Measurements from ENCODE around the gene UBE3C.

UBE3C gene

GRCh38 chr7:157139810-157140510 lies 1.2 kb downstream of the UBE3C start:
- H3K18ac ChIP-seq (ENCODE audit: low read depth in 1 of 2, low read length in 2 of 2), result peak overlapping the region in 1 of 2 experiments; percentile 94
- H3K23ac ChIP-seq (ENCODE audit: low read length in 2 of 2), result peak overlapping the region; percentile 64 to 90
- peak overlapping the region in 1 of 2 experiments; percentile 15 for H2BK12ac ChIP-seq (ENCODE audit: low read length in 2 of 2)
- no peak overlapping the region for H4K91ac ChIP-seq (ENCODE audit: low read length)
- H3K4me3 ChIP-seq (ENCODE audit: insufficient read depth in 1 of 2, low read depth in 1 of 2, low read length in 2 of 2), result peak overlapping the region; percentile 87 to 95
- DNase-seq, result peak; percentile 28
- H3K4me1 ChIP-seq (ENCODE audit: control insufficient read depth, insufficient read depth, low read depth, low read length), result peaks cover 13% of the 10 kb centered on the region
- H2AFZ ChIP-seq (ENCODE audit: low read depth, low read length), result no peak overlapping the region
- peak overlapping the region; percentile 5 to 91 for H3K4ac ChIP-seq (ENCODE audit: low read depth in 1 of 2, low read length in 2 of 2)
- H4K8ac ChIP-seq (ENCODE audit: low read length), result no peak overlapping the region
- peak overlapping the region in 1 of 2 experiments; percentile 85 for H3K14ac ChIP-seq (ENCODE audit: low read length in 2 of 2)
- no peaks in the 10 kb centered on the region for H3K27me3 ChIP-seq (ENCODE audit: control insufficient read depth in 1 of 2, insufficient read depth in 1 of 2, low read length in 2 of 2)
- H3K79me1 ChIP-seq (replicated peaks; ENCODE audit: low read length, poor library complexity, severe bottlenecking), result no peaks in the 10 kb centered on the region
- H3K9me3 ChIP-seq (ENCODE audit: control insufficient read depth, low read length), result no peaks in the 10 kb centered on the region
- WGBS, result 27% methylated on average over 19 of the region's 19 CpGs
- H2AK5ac ChIP-seq (ENCODE audit: low read length, severe bottlenecking), result no peak overlapping the region
- H3K27ac ChIP-seq (ENCODE audit: low read length, poor library complexity, severe bottlenecking), result peak overlapping the region; percentile 9
- peak overlapping the region; percentile 80 for H3K4me2 ChIP-seq (ENCODE audit: low read length, poor library complexity, severe bottlenecking)
- H2BK120ac ChIP-seq (ENCODE audit: low read depth, low read length), result no peak overlapping the region
- H3K9ac ChIP-seq (ENCODE audit: low read length), result peak overlapping the region; percentile 94
- H2BK15ac ChIP-seq (ENCODE audit: low read depth, poor library complexity, severe bottlenecking), result no peak overlapping the region
- H2BK5ac ChIP-seq (ENCODE audit: low read depth, low read length, poor library complexity, severe bottlenecking), result no peak overlapping the region
- H3K36me3 ChIP-seq (ENCODE audit: control insufficient read depth in 1 of 2, insufficient read depth in 2 of 2, low read depth in 1 of 2, low read length in 2 of 2), result peaks cover 12 to 37% of the 10 kb centered on the region in 2 experiments

- no peak overlapping the region for H2BK12ac ChIP-seq (ENCODE audit: low read length in 2 of 2)
- H2BK5ac ChIP-seq (ENCODE audit: low read depth, low read length, poor library complexity, severe bottlenecking), result no peak overlapping the region
- H4K91ac ChIP-seq (ENCODE audit: low read length), result no peak overlapping the region
- peak overlapping the region; percentile 94 for H3K9ac ChIP-seq (ENCODE audit: low read length)
- no peak overlapping the region for H3K27ac ChIP-seq (ENCODE audit: low read length, poor library complexity, severe bottlenecking)
- H4K8ac ChIP-seq (ENCODE audit: low read length), result no peak overlapping the region
- H3K36me3 ChIP-seq (ENCODE audit: control insufficient read depth in 1 of 2, insufficient read depth in 2 of 2, low read depth in 1 of 2, low read length in 2 of 2), result peaks cover 12 to 37% of the 10 kb centered on the region in 2 experiments
- DNase-seq, result no peak
- H3K23ac ChIP-seq (ENCODE audit: low read length in 2 of 2), result peak overlapping the region in 1 of 2 experiments; percentile 99
- no peak overlapping the region for H3K18ac ChIP-seq (ENCODE audit: low read depth in 1 of 2, low read length in 2 of 2)
- H3K4me3 ChIP-seq (ENCODE audit: insufficient read depth in 1 of 2, low read depth in 1 of 2, low read length in 2 of 2), result peak overlapping the region in 1 of 2 experiments; percentile 95
- H3K4me1 ChIP-seq (ENCODE audit: control insufficient read depth, insufficient read depth, low read depth, low read length), result peaks cover 13% of the 10 kb centered on the region
- no peaks in the 10 kb centered on the region for H3K9me3 ChIP-seq (ENCODE audit: control insufficient read depth, low read length)
- H3K4me2 ChIP-seq (ENCODE audit: low read length, poor library complexity, severe bottlenecking), result peak overlapping the region; percentile 80
- H2BK120ac ChIP-seq (ENCODE audit: low read depth, low read length), result no peak overlapping the region
- H3K79me1 ChIP-seq (replicated peaks; ENCODE audit: low read length, poor library complexity, severe bottlenecking), result no peaks in the 10 kb centered on the region
- 95% methylated on average over 9 of the region's 10 CpGs for WGBS
- H2BK15ac ChIP-seq (ENCODE audit: low read depth, poor library complexity, severe bottlenecking), result no peak overlapping the region
- H3K27me3 ChIP-seq (ENCODE audit: control insufficient read depth in 1 of 2, insufficient read depth in 1 of 2, low read length in 2 of 2), result no peaks in the 10 kb centered on the region
- H3K4ac ChIP-seq (ENCODE audit: low read depth in 1 of 2, low read length in 2 of 2), result no peak overlapping the region
- no peak overlapping the region for H2AFZ ChIP-seq (ENCODE audit: low read depth, low read length)
- no peak overlapping the region for H2AK5ac ChIP-seq (ENCODE audit: low read length, severe bottlenecking)
- peak overlapping the region in 1 of 2 experiments; percentile 53 for H3K14ac ChIP-seq (ENCODE audit: low read length in 2 of 2)
These were observed 1.8 kb downstream of the UBE3C start for GRCh38 chr7:157140511-157140905.

- Histone ChIP-seq H3K27me3 (ENCODE audit: control insufficient read depth in 1 of 2, insufficient read depth in 1 of 2, low read length in 2 of 2) (no peaks in the 10 kb centered on the region), H3K4me3 (ENCODE audit: insufficient read depth in 1 of 2, low read depth in 1 of 2, low read length in 2 of 2) (peak overlapping the region in 1 of 2 experiments; percentile 95), H2BK120ac (ENCODE audit: low read depth, low read length) (no peak overlapping the region), H3K14ac (ENCODE audit: low read length in 2 of 2) (peak overlapping the region in 1 of 2 experiments; percentile 66), H3K27ac (ENCODE audit: low read length, poor library complexity, severe bottlenecking) (no peak overlapping the region), H2BK15ac (ENCODE audit: low read depth, poor library complexity, severe bottlenecking) (no peak overlapping the region), H3K4ac (ENCODE audit: low read depth in 1 of 2, low read length in 2 of 2) (no peak overlapping the region), H3K9ac (ENCODE audit: low read length) (no peak overlapping the region), H2BK12ac (ENCODE audit: low read length in 2 of 2) (no peak overlapping the region), H2BK5ac (ENCODE audit: low read depth, low read length, poor library complexity, severe bottlenecking) (no peak overlapping the region), H3K4me2 (ENCODE audit: low read length, poor library complexity, severe bottlenecking) (no peak overlapping the region), H3K9me3 (ENCODE audit: control insufficient read depth, low read length) (no peaks in the 10 kb centered on the region), H3K79me1 (replicated peaks; ENCODE audit: low read length, poor library complexity, severe bottlenecking) (no peaks in the 10 kb centered on the region), H4K91ac (ENCODE audit: low read length) (no peak overlapping the region), H3K18ac (ENCODE audit: low read depth in 1 of 2, low read length in 2 of 2) (no peak overlapping the region), H2AFZ (ENCODE audit: low read depth, low read length) (no peak overlapping the region), H3K23ac (ENCODE audit: low read length in 2 of 2) (peak overlapping the region in 1 of 2 experiments; percentile 83), H3K36me3 (ENCODE audit: control insufficient read depth in 1 of 2, insufficient read depth in 2 of 2, low read depth in 1 of 2, low read length in 2 of 2) (peaks cover 12 to 37% of the 10 kb centered on the region in 2 experiments), H4K8ac (ENCODE audit: low read length) (no peak overlapping the region), H2AK5ac (ENCODE audit: low read length, severe bottlenecking) (no peak overlapping the region), H3K4me1 (ENCODE audit: control insufficient read depth, insufficient read depth, low read depth, low read length) (peaks cover 13% of the 10 kb centered on the region)
- WGBS, result 99% methylated on average over 15 of the region's 16 CpGs
- DNase-seq, result no peak
These were observed 2.9 kb downstream of the UBE3C start for GRCh38 chr7:157141525-157142060.

GRCh38 chr7:157143788-157144187 lies 5.1 kb downstream of the UBE3C start:
- Histone ChIP-seq H3K27ac (ENCODE audit: low read length, poor library complexity, severe bottlenecking) (no peak overlapping the region), H2BK12ac (ENCODE audit: low read length in 2 of 2) (no peak overlapping the region), H4K91ac (ENCODE audit: low read length) (no peak overlapping the region), H3K9ac (ENCODE audit: low read length) (no peak overlapping the region), H3K27me3 (ENCODE audit: control insufficient read depth in 1 of 2, insufficient read depth in 1 of 2, low read length in 2 of 2) (no peaks in the 10 kb centered on the region), H3K36me3 (ENCODE audit: control insufficient read depth in 1 of 2, insufficient read depth in 2 of 2, low read depth in 1 of 2, low read length in 2 of 2) (peaks cover 12 to 37% of the 10 kb centered on the region in 2 experiments), H2BK5ac (ENCODE audit: low read depth, low read length, poor library complexity, severe bottlenecking) (no peak overlapping the region), H2AK5ac (ENCODE audit: low read length, severe bottlenecking) (no peak overlapping the region), H3K18ac (ENCODE audit: low read depth in 1 of 2, low read length in 2 of 2) (no peak overlapping the region), H3K9me3 (ENCODE audit: control insufficient read depth, low read length) (no peaks in the 10 kb centered on the region), H3K4me2 (ENCODE audit: low read length, poor library complexity, severe bottlenecking) (no peak overlapping the region), H3K79me1 (replicated peaks; ENCODE audit: low read length, poor library complexity, severe bottlenecking) (no peaks in the 10 kb centered on the region), H2AFZ (ENCODE audit: low read depth, low read length) (no peak overlapping the region), H2BK15ac (ENCODE audit: low read depth, poor library complexity, severe bottlenecking) (no peak overlapping the region), H3K14ac (ENCODE audit: low read length in 2 of 2) (no peak overlapping the region), H3K4me1 (ENCODE audit: control insufficient read depth, insufficient read depth, low read depth, low read length) (peaks cover 13% of the 10 kb centered on the region), H4K8ac (ENCODE audit: low read length) (no peak overlapping the region), H2BK120ac (ENCODE audit: low read depth, low read length) (no peak overlapping the region), H3K4me3 (ENCODE audit: insufficient read depth in 1 of 2, low read depth in 1 of 2, low read length in 2 of 2) (no peak overlapping the region), H3K23ac (ENCODE audit: low read length in 2 of 2) (peak overlapping the region in 1 of 2 experiments; percentile 31), H3K4ac (ENCODE audit: low read depth in 1 of 2, low read length in 2 of 2) (no peak overlapping the region)
- WGBS, result 98% methylated on average over 8 of the region's 8 CpGs
- DNase-seq, result no peak

Data from mesenchymal stem cell (in vitro differentiated cells and primary cell).